ENCODE data around the gene TEK.

- no peak for TF ChIP-seq POLR2AphosphoS5 (IDR thresholded peaks at IDR 0.05; ENCODE audit: borderline replicate concordance, low read depth, low read length)
- no peak for TF ChIP-seq EZH2 (IDR thresholded peaks at IDR 0.05)
- TF ChIP-seq FOXP2 (optimal IDR thresholded peaks at IDR 0.05; ENCODE audit: control extremely low read depth, extremely low read length, insufficient read depth): no peak
Measured at GRCh38 chr9:27152405-27152718, 43.3 kb downstream of the TEK start.
